ENCODE data around the gene OR2G6. TPM values are rescaled to one million over a fixed set of nuclear protein-coding genes. Genes with fewer than 3 reads are reported as not detected.
"Not testable (repeated sequence)": the region's sequence is repeated elsewhere in the genome, so short reads cannot be mapped to it uniquely, and the experiment has no call there.

Gene OR2G6
- total and polyA plus RNA-seq, 10 of the 15 experiments (the other 5 are each of a cell fraction or from before 2014, with no cell fraction given), result 0.21 to 2.2 (median 0.71) TPM

- ATAC-seq, result peak; percentile 78
- H3K9me3 ChIP-seq (replicated peaks; ENCODE audit: control insufficient read depth, insufficient read depth, low read length); H4K20me1 ChIP-seq (ENCODE audit: control insufficient read depth, insufficient read depth); DNase-seq (ENCODE audit: low read depth, low spot score); H3K27ac ChIP-seq (ENCODE audit: control insufficient read depth, insufficient read depth); H3K4me1 ChIP-seq (ENCODE audit: control insufficient read depth, insufficient read depth, low read length); H3K79me2 ChIP-seq (ENCODE audit: control insufficient read depth, insufficient read depth, low read length); H3K4me2 ChIP-seq (ENCODE audit: control insufficient read depth, insufficient read depth); H3K9ac ChIP-seq (ENCODE audit: control insufficient read depth, insufficient read depth, low read length); RAD21 ChIA-PET (ENCODE audit: unreplicated experiment); CTCF ChIA-PET; H3K4me3 ChIP-seq; BruUV-seq (replicated peaks); intact Hi-C loops (cut with micrococcal nuclease; ENCODE audit: unreplicated experiment); in situ Hi-C loops (cut with MboI); FAIRE-seq; H3K36me3 ChIP-seq (ENCODE audit: control insufficient read depth in 2 of 2, insufficient read depth in 2 of 2, low read length in 1 of 2); SMC1A ChIA-PET (ENCODE audit: uncharacterized antibody, unreplicated experiment); H3K27me3 ChIP-seq (replicated peaks in 1 of 2; ENCODE audit: control insufficient read depth in 2 of 2, insufficient read depth in 2 of 2, low read length in 1 of 2); POLR2A ChIA-PET; H2AFZ ChIP-seq (ENCODE audit: control insufficient read depth, low read depth, low read length): not testable (repeated sequence)
Observed at GRCh38 chr1:248510217-248510616, 2.3 kb downstream of the OR2G6 start.

- H4K20me1 ChIP-seq (ENCODE audit: control insufficient read depth, insufficient read depth), result no peaks in the 10 kb centered on the region
- in situ Hi-C loops (cut with MboI) (no loop called here), intact Hi-C loops (cut with micrococcal nuclease; ENCODE audit: unreplicated experiment) (no loop called here)
- TF ChIP-seq ZBTB33 (IDR thresholded peaks at IDR 0.05) (0 out of 2 replicates have a peak, but pooled peaks have one; percentile 48), NFIC (IDR thresholded peaks at IDR 0.05; ENCODE audit: low read depth, low read length) (no peak)
- no peaks in the 10 kb centered on the region for H3K27me3 ChIP-seq (replicated peaks in 1 of 2; ENCODE audit: control insufficient read depth in 2 of 2, insufficient read depth in 2 of 2, low read length in 1 of 2)
- RAD21 ChIA-PET (ENCODE audit: unreplicated experiment), result no interaction called here
- no peak overlapping the region for H2AFZ ChIP-seq (ENCODE audit: control insufficient read depth, low read depth, low read length)
- no TSS peak for BruUV-seq (replicated peaks)
- ATAC-seq, result no peak; the same call in 2 of the 3 replicates
- peaks cover 10% of the 10 kb centered on the region; the same call in 2 of the 3 replicates for H3K9me3 ChIP-seq (replicated peaks; ENCODE audit: control insufficient read depth, insufficient read depth, low read length)
- H3K27ac ChIP-seq (ENCODE audit: control insufficient read depth, insufficient read depth), result no peak overlapping the region
- peaks cover 4 to 7% of the 10 kb centered on the region in 2 experiments; a peak in 3 of 4 replicates for H3K36me3 ChIP-seq (ENCODE audit: control insufficient read depth in 2 of 2, insufficient read depth in 2 of 2, low read length in 1 of 2)
- 92% methylated on average over 12 of the region's 12 CpGs for WGBS (ENCODE audit: insufficient coverage, insufficient replicate concordance, low lambda C conversion rate, missing lambda C conversion rate)
- no peaks in the 10 kb centered on the region for H3K4me1 ChIP-seq (ENCODE audit: control insufficient read depth, insufficient read depth, low read length)
- CTCF ChIA-PET, result no interaction called here
- SMC1A ChIA-PET (ENCODE audit: uncharacterized antibody, unreplicated experiment), result no interaction called here
- no peaks in the 10 kb centered on the region for H3K79me2 ChIP-seq (ENCODE audit: control insufficient read depth, insufficient read depth, low read length)
- POLR2A ChIA-PET, result no interaction called here
- H3K9ac ChIP-seq (ENCODE audit: control insufficient read depth, insufficient read depth, low read length), result no peak overlapping the region
- no peak for DNase-seq (ENCODE audit: low read depth, low spot score)
- FAIRE-seq, result no peak
- no peak overlapping the region for H3K4me3 ChIP-seq
- H3K4me2 ChIP-seq (ENCODE audit: control insufficient read depth, insufficient read depth), result no peak overlapping the region
Observed at GRCh38 chr1:248521856-248522255, 14.0 kb downstream of the OR2G6 start.

GRCh38 chr1:248537449-248537848 is 29.6 kb downstream of the OR2G6 start:
- H4K20me1 ChIP-seq (ENCODE audit: control insufficient read depth, insufficient read depth); H3K27ac ChIP-seq (ENCODE audit: control insufficient read depth, insufficient read depth); H3K36me3 ChIP-seq (ENCODE audit: control insufficient read depth in 2 of 2, insufficient read depth in 2 of 2, low read length in 1 of 2); H2AFZ ChIP-seq (ENCODE audit: control insufficient read depth, low read depth, low read length); BruUV-seq (replicated peaks); H3K9me3 ChIP-seq (replicated peaks; ENCODE audit: control insufficient read depth, insufficient read depth, low read length); H3K79me2 ChIP-seq (ENCODE audit: control insufficient read depth, insufficient read depth, low read length); CTCF ChIA-PET; in situ Hi-C loops (cut with MboI); H3K27me3 ChIP-seq (replicated peaks in 1 of 2; ENCODE audit: control insufficient read depth in 2 of 2, insufficient read depth in 2 of 2, low read length in 1 of 2); POLR2A ChIA-PET; SMC1A ChIA-PET (ENCODE audit: uncharacterized antibody, unreplicated experiment); H3K4me1 ChIP-seq (ENCODE audit: control insufficient read depth, insufficient read depth, low read length); RAD21 ChIA-PET (ENCODE audit: unreplicated experiment); DNase-seq (ENCODE audit: low read depth, low spot score); H3K4me2 ChIP-seq (ENCODE audit: control insufficient read depth, insufficient read depth); FAIRE-seq; intact Hi-C loops (cut with micrococcal nuclease; ENCODE audit: unreplicated experiment); H3K9ac ChIP-seq (ENCODE audit: control insufficient read depth, insufficient read depth, low read length); H3K4me3 ChIP-seq: not testable (repeated sequence)
- peak; percentile 78 for ATAC-seq

- POLR2A ChIA-PET; H3K4me1 ChIP-seq (ENCODE audit: control insufficient read depth, insufficient read depth, low read length); H3K9ac ChIP-seq (ENCODE audit: control insufficient read depth, insufficient read depth, low read length); H3K4me3 ChIP-seq; DNase-seq (ENCODE audit: low read depth, low spot score); H3K27ac ChIP-seq (ENCODE audit: control insufficient read depth, insufficient read depth); intact Hi-C loops (cut with micrococcal nuclease; ENCODE audit: unreplicated experiment); CTCF ChIA-PET; H3K9me3 ChIP-seq (replicated peaks; ENCODE audit: control insufficient read depth, insufficient read depth, low read length); RAD21 ChIA-PET (ENCODE audit: unreplicated experiment); SMC1A ChIA-PET (ENCODE audit: uncharacterized antibody, unreplicated experiment); H2AFZ ChIP-seq (ENCODE audit: control insufficient read depth, low read depth, low read length); H3K4me2 ChIP-seq (ENCODE audit: control insufficient read depth, insufficient read depth); FAIRE-seq; H3K27me3 ChIP-seq (replicated peaks in 1 of 2; ENCODE audit: control insufficient read depth in 2 of 2, insufficient read depth in 2 of 2, low read length in 1 of 2); in situ Hi-C loops (cut with MboI); H4K20me1 ChIP-seq (ENCODE audit: control insufficient read depth, insufficient read depth); H3K79me2 ChIP-seq (ENCODE audit: control insufficient read depth, insufficient read depth, low read length); H3K36me3 ChIP-seq (ENCODE audit: control insufficient read depth in 2 of 2, insufficient read depth in 2 of 2, low read length in 1 of 2): not testable (repeated sequence)
- no CpG with 5 or more reads among the region's 2 CpGs for WGBS (ENCODE audit: insufficient coverage, insufficient replicate concordance, low lambda C conversion rate, missing lambda C conversion rate)
- peak; percentile 64 for ATAC-seq
- TSS peak; percentile 33 for BruUV-seq (replicated peaks)
Observed at GRCh38 chr1:248547383-248547782, 39.5 kb downstream of the OR2G6 start.
